Bone marrow (tissue), 2 donors: ENCODE results near the gene RAX2.
"Not testable (repeated sequence)": the region's sequence is repeated elsewhere in the genome, so short reads cannot be mapped to it uniquely, and the experiment has no call there.

ENCODE experiments used
- DNase-seq, 2 donors: peaks; one replicate each; lab custom pipeline; 2025; lab: John Stamatoyannopoulos, UW

The RAX2 gene

GRCh38 chr19:3771906-3772455 is at the start of gene RAX2:
RAX2 (minus strand) TSS chr19:3772228; CDS start chr19:3771742, 486 bp downstream.
- DNase-seq, result no peak

GRCh38 chr19:3821156-3821555 is 49.1 kb upstream of the RAX2 start:
- DNase-seq, result no peak

- no peak for DNase-seq
These were observed 48.0 kb upstream of the RAX2 start for GRCh38 chr19:3819989-3820388.

GRCh38 chr19:3818918-3819317 is 46.9 kb upstream of the RAX2 start:
- DNase-seq, result no peak

GRCh38 chr19:3818466-3818865 is 46.4 kb upstream of the RAX2 start:
- no peak for DNase-seq

- DNase-seq, result no peak
These were observed 45.7 kb upstream of the RAX2 start for GRCh38 chr19:3817761-3818160.

- DNase-seq, result no peak
These were observed 44.7 kb upstream of the RAX2 start for GRCh38 chr19:3816566-3817218.

GRCh38 chr19:3816148-3816547 is 44.1 kb upstream of the RAX2 start:
- not testable (repeated sequence) for DNase-seq

- DNase-seq, result no peak
These were observed 42.6 kb upstream of the RAX2 start for GRCh38 chr19:3814648-3815047.

GRCh38 chr19:3813473-3814392 is 41.7 kb upstream of the RAX2 start:
- no peak for DNase-seq

- DNase-seq, result no peak
These were observed 38.8 kb upstream of the RAX2 start for GRCh38 chr19:3810708-3811355.

- DNase-seq, result no peak
These were observed 38.1 kb upstream of the RAX2 start for GRCh38 chr19:3809881-3810707.

- DNase-seq, result no peak
These were observed 36.6 kb upstream of the RAX2 start for GRCh38 chr19:3808420-3809143.

- DNase-seq, result no peak
These were observed 35.7 kb upstream of the RAX2 start for GRCh38 chr19:3807574-3808354.

GRCh38 chr19:3807131-3807480 is 35.1 kb upstream of the RAX2 start:
- DNase-seq, result no peak

- DNase-seq, result no peak
These were observed 33.8 kb upstream of the RAX2 start for GRCh38 chr19:3805859-3806258.

GRCh38 chr19:3804429-3804828 is 32.4 kb upstream of the RAX2 start:
- DNase-seq, result no peak

GRCh38 chr19:3803986-3804385 is 32.0 kb upstream of the RAX2 start:
- DNase-seq, result no peak

GRCh38 chr19:3803114-3803888 is 31.3 kb upstream of the RAX2 start:
- no peak for DNase-seq
